ENCODE measurements around the gene CFAP43. TPM values are rescaled to one million over a fixed set of nuclear protein-coding genes. Genes with fewer than 3 reads are reported as not detected.

Gene CFAP43
- total RNA-seq, 1 donor from 2014 or later, result 0.25 TPM

GRCh38 chr10:104268405-104268712, 36.2 kb upstream of the CFAP43 start:
- H3K27ac ChIP-seq, result peak overlapping the region; percentile 75
- no peak for DNase-seq (ENCODE audit: extremely low spot score in 2 of 2)
- H3K4me3 ChIP-seq, result peak overlapping the region; percentile 72 to 86
- no peaks in the 10 kb centered on the region for H3K27me3 ChIP-seq
- peaks cover 12% of the 10 kb centered on the region for H3K4me1 ChIP-seq
- H3K36me3 ChIP-seq, result peaks cover 0 to 45% of the 10 kb centered on the region in 2 donors
- no peaks in the 10 kb centered on the region for H3K9me3 ChIP-seq
- no peak for TF ChIP-seq POLR2AphosphoS5 (IDR thresholded peaks at IDR 0.05; ENCODE audit: insufficient read depth in 1 of 2, low read depth in 1 of 2)
- no peak for TF ChIP-seq POLR2A (IDR thresholded peaks at IDR 0.05)
- no peak for TF ChIP-seq CTCF (IDR thresholded peaks at IDR 0.05)
- intact Hi-C loops (cut with DNase I), result no loop called here

DNA sequence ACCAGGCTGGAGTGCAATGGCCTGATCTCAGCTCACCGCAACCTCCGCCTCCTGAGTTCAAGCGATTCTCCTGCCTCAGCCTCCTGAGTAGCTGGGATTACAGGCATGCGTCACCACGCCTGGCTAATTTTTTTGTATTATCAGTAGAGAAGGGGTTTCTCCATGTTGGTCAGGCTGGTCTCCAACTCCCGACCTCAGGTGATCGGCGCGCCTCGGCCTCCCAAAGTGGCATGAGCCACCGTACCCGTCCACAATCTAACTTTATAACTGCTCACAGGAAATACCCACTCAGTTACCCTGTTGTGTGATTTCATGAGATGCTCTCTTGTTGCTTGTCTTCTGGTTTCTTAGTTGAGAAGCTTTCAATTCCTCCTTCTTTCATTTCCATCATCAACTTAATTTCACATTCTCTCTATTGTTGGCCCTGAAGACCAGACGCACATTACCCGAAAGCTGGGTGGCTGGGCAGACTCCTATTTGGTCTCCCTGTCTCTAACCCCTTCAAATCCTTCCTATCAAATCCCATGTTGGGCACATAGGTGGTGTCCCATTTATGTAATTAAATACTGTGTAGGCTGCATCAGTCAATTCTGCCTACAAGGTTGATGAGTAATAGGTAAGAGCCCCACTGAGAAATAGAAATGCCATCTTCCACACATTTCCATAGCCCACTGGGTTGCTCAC, 35.7 kb upstream of the CFAP43 start:
- H3K9me3 ChIP-seq, result no peaks in the 10 kb centered on the region
- H3K27ac ChIP-seq, result peak overlapping the region; percentile 75
- H3K4me1 ChIP-seq, result peaks cover 12% of the 10 kb centered on the region
- peaks cover 0 to 48% of the 10 kb centered on the region in 2 donors for H3K36me3 ChIP-seq
- intact Hi-C loops (cut with DNase I), result no loop called here
- no peak for DNase-seq (ENCODE audit: extremely low spot score in 2 of 2)
- TF ChIP-seq CTCF (IDR thresholded peaks at IDR 0.05), result no peak
- TF ChIP-seq POLR2A (IDR thresholded peaks at IDR 0.05), result no peak
- no peak for TF ChIP-seq POLR2AphosphoS5 (IDR thresholded peaks at IDR 0.05; ENCODE audit: insufficient read depth in 1 of 2, low read depth in 1 of 2)
- no peaks in the 10 kb centered on the region for H3K27me3 ChIP-seq
- H3K4me3 ChIP-seq, result peak overlapping the region; percentile 72 to 86

DNA sequence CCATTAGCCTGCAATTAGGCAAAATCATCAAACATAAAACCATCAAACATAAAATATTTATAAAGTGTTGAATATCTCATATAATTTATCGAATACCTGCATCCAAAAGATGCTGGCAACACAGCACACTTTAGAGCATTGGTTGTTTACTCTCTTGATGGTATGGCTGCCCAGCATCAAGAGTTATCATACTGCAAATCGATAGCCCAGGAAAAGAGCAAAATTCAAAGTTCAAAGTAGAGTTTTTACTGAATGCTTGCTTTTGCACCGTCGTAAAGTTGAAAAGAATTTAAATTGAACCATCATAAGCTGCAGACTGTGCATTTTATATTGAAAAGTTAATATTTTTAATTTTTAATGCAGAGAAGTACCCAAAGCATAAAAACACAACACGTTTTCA, 32.6 kb upstream of the CFAP43 start:
- Histone ChIP-seq H3K4me3 (no peak overlapping the region), H3K27me3 (no peaks in the 10 kb centered on the region), H3K27ac (no peak overlapping the region), H3K36me3 (peaks cover 0 to 79% of the 10 kb centered on the region in 2 donors), H3K9me3 (no peaks in the 10 kb centered on the region), H3K4me1 (peaks cover 39% of the 10 kb centered on the region)
- TF ChIP-seq POLR2AphosphoS5 (IDR thresholded peaks at IDR 0.05; ENCODE audit: insufficient read depth in 1 of 2, low read depth in 1 of 2) (no peak), POLR2A (IDR thresholded peaks at IDR 0.05) (no peak), CTCF (IDR thresholded peaks at IDR 0.05) (no peak)
- intact Hi-C loops (cut with DNase I), result no loop called here
- no peak for DNase-seq (ENCODE audit: extremely low spot score in 2 of 2)

DNA sequence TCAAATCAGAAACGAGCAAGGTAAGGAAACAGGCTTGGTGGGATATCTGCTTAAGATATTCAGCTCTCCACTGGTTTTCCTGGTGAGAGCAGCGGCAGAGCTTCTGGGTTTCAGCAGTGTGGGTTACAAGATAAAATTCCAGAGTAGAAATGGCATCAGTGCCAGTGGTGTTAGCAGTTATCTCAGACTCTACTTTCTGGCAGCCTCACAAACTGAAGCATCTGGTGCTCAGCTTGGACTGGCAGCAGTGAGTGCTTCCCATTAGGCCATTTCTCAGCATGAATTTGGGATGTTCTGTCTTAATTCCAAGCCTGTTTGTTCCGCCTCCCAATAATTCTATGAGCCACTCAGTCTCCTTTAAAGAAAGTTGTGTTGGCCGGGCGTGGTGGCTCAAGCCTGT, 29.9 kb upstream of the CFAP43 start:
- Histone ChIP-seq H3K9me3 (no peaks in the 10 kb centered on the region), H3K27ac (no peak overlapping the region), H3K4me1 (peaks cover 54% of the 10 kb centered on the region), H3K36me3 (peaks cover 0 to 90% of the 10 kb centered on the region in 2 donors), H3K27me3 (no peaks in the 10 kb centered on the region), H3K4me3 (no peak overlapping the region)
- no peak for DNase-seq (ENCODE audit: extremely low spot score in 2 of 2)
- no peak for TF ChIP-seq POLR2A (IDR thresholded peaks at IDR 0.05)
- TF ChIP-seq CTCF (IDR thresholded peaks at IDR 0.05), result no peak
- TF ChIP-seq POLR2AphosphoS5 (IDR thresholded peaks at IDR 0.05; ENCODE audit: insufficient read depth in 1 of 2, low read depth in 1 of 2), result no peak
- intact Hi-C loops (cut with DNase I), result no loop called here

GRCh38 chr10:104260775-104261115, 28.6 kb upstream of the CFAP43 start:
- H3K36me3 ChIP-seq, result peaks cover 0 to 77% of the 10 kb centered on the region in 2 donors
- H3K4me1 ChIP-seq, result peaks cover 67% of the 10 kb centered on the region

More at GRCh38 chr10:104260775-104261115, 28.6 kb upstream of the CFAP43 start:
- no peak for DNase-seq (ENCODE audit: extremely low spot score in 2 of 2)
- TF ChIP-seq CTCF (IDR thresholded peaks at IDR 0.05) (no peak), POLR2AphosphoS5 (IDR thresholded peaks at IDR 0.05; ENCODE audit: insufficient read depth in 1 of 2, low read depth in 1 of 2) (peak in 1 of 2 donors; percentile 59)
- intact Hi-C loops (cut with DNase I), result no loop called here
- Histone ChIP-seq H3K4me3 (no peak overlapping the region), H3K27ac (peak overlapping the region; percentile 61), H3K27me3 (no peaks in the 10 kb centered on the region), H3K9me3 (no peaks in the 10 kb centered on the region)
